Fibroblast of lung (primary cell): ENCODE data around the gene SLC39A10. TPM values are rescaled to one million over a fixed set of nuclear protein-coding genes. Genes with fewer than 3 reads are reported as not detected.

Experiments used
- DNase-seq, 2 donors: peaks; one replicate each; pipeline versions ENCODE4 v3.0.0 to v3.0.0-alpha.2; 2010; ENCODE audit warnings: low read depth in 2 of 2
- H2AFZ ChIP-seq: 2 replicates; pipeline ENCODE4 v1.5.1; 2012; ENCODE audit warnings: low read length, control low read depth, inconsistent platforms
- H3K27ac ChIP-seq: 2 replicates; pipeline ENCODE4 v1.5.1; 2011; ENCODE audit warnings: low read length, control low read depth; ENCODE audit not compliant: insufficient read depth
- H3K27me3 ChIP-seq: 2 replicates; pipeline ENCODE4 v1.5.1; 2011; ENCODE audit warnings: mild to moderate bottlenecking, low read length; ENCODE audit not compliant: control insufficient read depth, insufficient read depth
- H3K36me3 ChIP-seq: 2 replicates; pipeline ENCODE4 v1.5.1; 2011; ENCODE audit warnings: low read length; ENCODE audit not compliant: control insufficient read depth, insufficient read depth
- H3K4me1 ChIP-seq: 2 replicates; pipeline ENCODE4 v1.5.1; 2011; ENCODE audit warnings: low read length; ENCODE audit not compliant: control insufficient read depth, insufficient read depth; ENCODE audit errors: extremely low read depth
- H3K4me2 ChIP-seq: 2 replicates; pipeline ENCODE4 v1.5.1; 2011; ENCODE audit warnings: low read length, control low read depth; ENCODE audit not compliant: insufficient read depth; ENCODE audit errors: extremely low read depth
- H3K4me3 ChIP-seq, 4 experiments: fragments of 200-600 bp in 1 of 4; sonication (generic) in 1 of 4; replicated peaks in 1 of 4; 2 replicates each; pipeline ENCODE4 v1.5.1; 2011 to 2016; ENCODE audit warnings: low read length in 4 of 4, low read depth in 3 of 4, mild to moderate bottlenecking in 3 of 4, control low read depth in 2 of 4, inconsistent platforms in 1 of 4, mixed read lengths in 1 of 4; ENCODE audit not compliant: insufficient read depth in 1 of 4; ENCODE audit errors: control extremely low read depth in 1 of 4
- H3K79me2 ChIP-seq: 2 replicates; pipeline ENCODE4 v1.5.1; 2012; ENCODE audit warnings: mild to moderate bottlenecking, low read length, inconsistent platforms; ENCODE audit not compliant: control insufficient read depth, insufficient read depth
- H3K9ac ChIP-seq: 2 replicates; pipeline ENCODE4 v1.5.1; 2011; ENCODE audit warnings: mild to moderate bottlenecking, low read length, control low read depth; ENCODE audit not compliant: insufficient read depth
- H3K9me3 ChIP-seq: 2 replicates; pipeline ENCODE4 v1.5.1; 2012; ENCODE audit warnings: low read depth, low read length; ENCODE audit not compliant: control insufficient read depth, insufficient read depth
- H4K20me1 ChIP-seq: 2 replicates; pipeline ENCODE4 v1.5.1; 2011; ENCODE audit warnings: low read length; ENCODE audit not compliant: control insufficient read depth, insufficient read depth; ENCODE audit errors: extremely low read depth
- EZH2 ChIP-seq: IDR thresholded peaks from 2 replicates; pipeline ENCODE4 v1.5.1; 2012; ENCODE audit warnings: low read length, control low read depth, mild to moderate bottlenecking; ENCODE audit errors: missing control alignments
- polyA plus RNA-seq, 2 donors: library from polyadenylated mRNA; depleted of rRNA in 1 of 2; stranded (reverse) in 1 of 2; unstranded in 1 of 2; fragments of >200 nt; gene quantifications; 2 replicates each; pipeline ENCODE4 v1.2.1, GENCODE V29; 2011 to 2012; ENCODE audit warnings: missing spikeins in 1 of 2
- total RNA-seq: library from RNA; depleted of rRNA; stranded (reverse); fragments of >200 nt; gene quantifications from 2 replicates; pipeline ENCODE4 v1.2.1, GENCODE V29; 2014
- TF ChIP-seq, protein P1 (sequence below), 2 donors: IDR thresholded peaks in 1 of 2; conservative IDR thresholded peaks in 1 of 2; 1 replicate in 1 of 2; 2 replicates in 1 of 2; pipeline ENCODE4 v1.5.1; 2011 to 2012; ENCODE audit warnings: low read length in 2 of 2, control low read depth in 1 of 2, inconsistent platforms in 1 of 2, low read depth in 1 of 2, mild to moderate bottlenecking in 1 of 2

SLC39A10 gene
- total and polyA plus RNA-seq, 2 donors (not counting 1 experiment from before 2014, with no cell fraction given): 36.9 to 77.0 TPM

GRCh38 chr2:195612611-195613495 lies 44.2 kb upstream of the SLC39A10 start:
- H3K27ac ChIP-seq: peak overlapping the region; percentile 16
- peak; percentile 44 to 94 for DNase-seq
- H3K4me3 ChIP-seq: peak overlapping the region in 2 of 4 experiments; percentile 11 to 39
- no peak overlapping the region for H3K9ac ChIP-seq
- H3K36me3 ChIP-seq: no peaks in the 10 kb centered on the region
- H2AFZ ChIP-seq: no peak overlapping the region
- no peaks in the 10 kb centered on the region for H4K20me1 ChIP-seq
- no peaks in the 10 kb centered on the region for H3K27me3 ChIP-seq
- peak overlapping the region; percentile 60 for H3K4me2 ChIP-seq
- TF ChIP-seq, protein P1, sequence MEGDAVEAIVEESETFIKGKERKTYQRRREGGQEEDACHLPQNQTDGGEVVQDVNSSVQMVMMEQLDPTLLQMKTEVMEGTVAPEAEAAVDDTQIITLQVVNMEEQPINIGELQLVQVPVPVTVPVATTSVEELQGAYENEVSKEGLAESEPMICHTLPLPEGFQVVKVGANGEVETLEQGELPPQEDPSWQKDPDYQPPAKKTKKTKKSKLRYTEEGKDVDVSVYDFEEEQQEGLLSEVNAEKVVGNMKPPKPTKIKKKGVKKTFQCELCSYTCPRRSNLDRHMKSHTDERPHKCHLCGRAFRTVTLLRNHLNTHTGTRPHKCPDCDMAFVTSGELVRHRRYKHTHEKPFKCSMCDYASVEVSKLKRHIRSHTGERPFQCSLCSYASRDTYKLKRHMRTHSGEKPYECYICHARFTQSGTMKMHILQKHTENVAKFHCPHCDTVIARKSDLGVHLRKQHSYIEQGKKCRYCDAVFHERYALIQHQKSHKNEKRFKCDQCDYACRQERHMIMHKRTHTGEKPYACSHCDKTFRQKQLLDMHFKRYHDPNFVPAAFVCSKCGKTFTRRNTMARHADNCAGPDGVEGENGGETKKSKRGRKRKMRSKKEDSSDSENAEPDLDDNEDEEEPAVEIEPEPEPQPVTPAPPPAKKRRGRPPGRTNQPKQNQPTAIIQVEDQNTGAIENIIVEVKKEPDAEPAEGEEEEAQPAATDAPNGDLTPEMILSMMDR (conservative IDR thresholded peaks at IDR 0.05 in 1 of 2, IDR thresholded peaks at IDR 0.05 in 1 of 2; ENCODE audit: low read depth in 1 of 2, low read length in 2 of 2): no peak
- TF ChIP-seq EZH2: no peak
- H3K79me2 ChIP-seq: no peaks in the 10 kb centered on the region
- peaks cover 6% of the 10 kb centered on the region for H3K4me1 ChIP-seq
- no peaks in the 10 kb centered on the region for H3K9me3 ChIP-seq

DNA sequence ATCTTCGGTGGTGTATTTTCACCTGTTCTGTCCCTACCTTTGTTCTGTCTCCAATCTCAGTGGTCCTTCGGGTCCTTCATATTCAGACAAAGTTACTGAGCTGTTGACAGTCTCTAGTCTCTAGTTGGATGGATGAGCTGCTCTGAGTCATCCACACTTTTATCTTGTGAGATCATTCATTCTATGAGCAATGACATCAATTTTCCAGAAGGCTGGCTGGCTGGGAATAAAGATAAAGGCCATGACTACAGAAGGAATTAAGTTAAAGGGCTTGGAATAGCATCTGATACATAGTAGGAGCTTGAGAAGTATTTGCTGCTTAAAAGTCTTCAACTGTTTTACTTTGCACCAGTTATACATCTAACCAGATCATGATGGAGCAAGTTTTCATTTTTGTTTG lies 43.1 kb upstream of the SLC39A10 start:
- Histone ChIP-seq H3K27ac (peak overlapping the region; percentile 16), H3K9me3 (no peaks in the 10 kb centered on the region), H3K9ac (no peak overlapping the region), H3K36me3 (no peaks in the 10 kb centered on the region), H3K4me2 (peak overlapping the region; percentile 60), H4K20me1 (no peaks in the 10 kb centered on the region), H3K4me3 (peak overlapping the region in 2 of 4 experiments; percentile 12 to 39), H3K27me3 (no peaks in the 10 kb centered on the region), H3K4me1 (peaks cover 6% of the 10 kb centered on the region), H2AFZ (no peak overlapping the region), H3K79me2 (no peaks in the 10 kb centered on the region)
- DNase-seq: peak; percentile 77 to 96
- TF ChIP-seq EZH2: no peak
- TF ChIP-seq, protein P1 (conservative IDR thresholded peaks at IDR 0.05 in 1 of 2, IDR thresholded peaks at IDR 0.05 in 1 of 2; ENCODE audit: low read depth in 1 of 2, low read length in 2 of 2): no peak

DNA sequence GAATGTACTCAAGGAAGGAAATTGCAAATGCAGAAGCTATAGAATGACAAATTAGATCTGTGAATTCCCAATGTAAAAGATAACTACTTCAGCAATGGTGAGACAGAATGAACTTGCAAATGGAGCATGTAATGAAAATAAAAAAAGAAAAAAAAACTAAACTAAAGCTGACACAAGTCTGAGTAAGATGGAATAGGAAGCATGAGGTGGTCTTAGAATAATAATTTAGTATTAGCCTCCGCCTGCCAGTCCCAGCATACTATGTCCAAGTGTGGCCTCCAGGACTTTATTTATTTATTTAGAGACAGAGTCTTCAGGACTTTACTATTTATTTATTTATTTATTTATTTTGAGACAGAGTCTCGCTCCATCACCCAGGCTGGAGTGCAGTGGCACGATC lies 37.4 kb upstream of the SLC39A10 start:
- H2AFZ ChIP-seq: no peak overlapping the region

More for the DNA sequence above, 37.4 kb upstream of the SLC39A10 start:
- H3K27ac ChIP-seq: no peak overlapping the region
- no peaks in the 10 kb centered on the region for H3K36me3 ChIP-seq
- TF ChIP-seq, protein P1 (conservative IDR thresholded peaks at IDR 0.05 in 1 of 2, IDR thresholded peaks at IDR 0.05 in 1 of 2; ENCODE audit: low read depth in 1 of 2, low read length in 2 of 2): no peak
- TF ChIP-seq EZH2: no peak
- H3K4me1 ChIP-seq: no peaks in the 10 kb centered on the region
- peak in 1 of 2 donors; percentile 11 for DNase-seq
- H3K4me3 ChIP-seq: no peak overlapping the region
- no peak overlapping the region for H3K4me2 ChIP-seq
- H3K9ac ChIP-seq: no peak overlapping the region
- H3K79me2 ChIP-seq: no peaks in the 10 kb centered on the region
- no peaks in the 10 kb centered on the region for H4K20me1 ChIP-seq
- no peaks in the 10 kb centered on the region for H3K9me3 ChIP-seq
- no peaks in the 10 kb centered on the region for H3K27me3 ChIP-seq
